Measurements from ENCODE around the gene SERP2. TPM values are rescaled to one million over a fixed set of nuclear protein-coding genes. Genes with fewer than 3 reads are reported as not detected.

SERP2 gene
- total and polyA plus RNA-seq, 2 donors (not counting 3 experiments of a cell fraction or from before 2014, with no cell fraction given) = 0.30 TPM; not detected in 1

GRCh38 chr13:44401577-44401976 lies 28.0 kb downstream of the SERP2 start:
- Histone ChIP-seq H3K9ac (replicated peaks; ENCODE audit: extremely low read depth, insufficient read depth, low read length) (no peak overlapping the region), H3K27me3 (ENCODE audit: control insufficient read depth in 2 of 2, insufficient read depth in 2 of 2, low read length in 2 of 2) (peaks cover 0 to 2% of the 10 kb centered on the region in 2 experiments), H3K4me2 (ENCODE audit: insufficient read depth, low read length) (no peak overlapping the region), H3K4me1 (ENCODE audit: control insufficient read depth, extremely low read depth, insufficient read depth, low read length) (peaks cover 4% of the 10 kb centered on the region), H3K27ac (ENCODE audit: insufficient read depth, low read depth, low read length) (no peak overlapping the region), H4K20me1 (replicated peaks; ENCODE audit: control insufficient read depth, extremely low read depth, insufficient read depth, low read length) (no peaks in the 10 kb centered on the region), H3K4me3 (replicated peaks in 1 of 3; ENCODE audit: insufficient read depth in 1 of 3, low read depth in 1 of 3, low read length in 3 of 3) (no peak overlapping the region), H2AFZ (ENCODE audit: low read depth, low read length) (no peak overlapping the region), H3K9me1 (replicated peaks; ENCODE audit: control insufficient read depth, extremely low read depth, insufficient read depth, low read length) (no peaks in the 10 kb centered on the region), H3K36me3 (ENCODE audit: control insufficient read depth in 2 of 2, extremely low read depth in 1 of 2, insufficient read depth in 2 of 2, low read length in 2 of 2) (no peaks in the 10 kb centered on the region), H3K9me3 (replicated peaks; ENCODE audit: control insufficient read depth, insufficient read depth, low read length) (no peaks in the 10 kb centered on the region), H3K79me2 (ENCODE audit: control insufficient read depth, insufficient read depth, low read length) (no peaks in the 10 kb centered on the region)
- FAIRE-seq = no peak
- POLR2A ChIA-PET = no interaction called here
- intact Hi-C loops (cut with micrococcal nuclease) (no loop called here), dilution Hi-C loops (cut with MboI; ENCODE audit: extremely low pct_ligation_motif_present, low sequenced_read_pairs) (no loop called here)
- TF ChIP-seq MYC (IDR thresholded peaks at IDR 0.05; ENCODE audit: low read depth, low read length) (no peak), GATA2 (IDR thresholded peaks at IDR 0.05; ENCODE audit: insufficient read depth, insufficient read length, low read depth, low read length) (no peak), EZH2 (IDR thresholded peaks at IDR 0.05; ENCODE audit: borderline replicate concordance, low read depth, low read length, severe bottlenecking) (no peak), FOS (IDR thresholded peaks at IDR 0.05; ENCODE audit: borderline replicate concordance, insufficient read depth, low read length) (no peak), MAX (IDR thresholded peaks at IDR 0.05; ENCODE audit: insufficient read depth, insufficient read length) (no peak), JUN (IDR thresholded peaks at IDR 0.05; ENCODE audit: borderline replicate concordance, insufficient read depth, insufficient read length, low read depth) (no peak), CTCF (IDR thresholded peaks at IDR 0.05; ENCODE audit: extremely low read depth in 1 of 2, insufficient read depth in 1 of 2, low read depth in 1 of 2, low read length in 2 of 2) (no peak), POLR2A (IDR thresholded peaks at IDR 0.05; ENCODE audit: low read depth, low read length) (no peak), POLR2AphosphoS5 (IDR thresholded peaks at IDR 0.05; ENCODE audit: insufficient read depth, low read depth, low read length) (no peak)
- DNase-seq (ENCODE audit: low read depth, low spot score) = no peak
- no TSS peak for BruUV-seq (replicated peaks)
- CTCF ChIA-PET = no interaction called here

Data from endothelial cell of umbilical vein (primary cell).